Activated CD4-positive, alpha-beta T cell treated with anti-CD3 and anti-CD28 coated beads, Interleukin-2, amount 10 ng/mL, durations not matched to agents 7 days and 5 days (primary cell): ENCODE measurements around the gene RRP15. TPM values are rescaled to one million over a fixed set of nuclear protein-coding genes. Genes with fewer than 3 reads are reported as not detected.

Experiments used
- CTCF ChIA-PET: fragments of 350-600 bp; sonication (Branson Sonifier 250); formaldehyde crosslinking; loops from one replicate; lab custom pipeline; 2021; ENCODE audit warnings: antibody characterized with exemption; lab: Charles Lee
- POLR2A ChIA-PET: fragments of 350-600 bp; sonication (Branson Sonifier 250); formaldehyde crosslinking; loops from one replicate; lab custom pipeline; 2021; ENCODE audit warnings: antibody characterized with exemption; lab: Charles Lee
- DNase-seq: peaks from one replicate; pipeline ENCODE4 v3.0.0-alpha.2; 2020
- H3K27ac Mint-ChIP-seq: one replicate; pipeline ENCODE4 v1.8.0; 2021; ENCODE audit warnings: mild to moderate bottlenecking, moderate library complexity, mixed read lengths
- H3K27me3 Mint-ChIP-seq: one replicate; pipeline ENCODE4 v1.8.0; 2021; ENCODE audit warnings: mixed read lengths
- H3K36me3 Mint-ChIP-seq: one replicate; pipeline ENCODE4 v1.8.0; 2021; ENCODE audit warnings: low read depth, mixed read lengths
- H3K4me1 Mint-ChIP-seq: one replicate; pipeline ENCODE4 v1.8.0; 2021; ENCODE audit warnings: mixed read lengths
- H3K4me3 Mint-ChIP-seq: one replicate; pipeline ENCODE4 v1.8.0; 2021; ENCODE audit warnings: mild to moderate bottlenecking, moderate library complexity, mixed read lengths
- H3K9me3 Mint-ChIP-seq: one replicate; pipeline ENCODE4 v1.8.0; 2021; ENCODE audit warnings: mixed read lengths
- total RNA-seq, 2 experiments: library from RNA; stranded (reverse); gene quantifications; one replicate each; pipeline ENCODE4 v1.2.3, GENCODE V29; 2021

Gene RRP15
- total RNA-seq, 2 experiments from 2014 or later, result 14.0 to 18.0 TPM

GRCh38 chr1:218374401-218375353 is 89.6 kb downstream of the RRP15 start:
- Mint-ChIP-seq H3K27ac (no peak overlapping the region), H3K9me3 (no peaks in the 10 kb centered on the region), H3K36me3 (no peaks in the 10 kb centered on the region), H3K27me3 (peaks cover 27% of the 10 kb centered on the region), H3K4me1 (peaks cover 9% of the 10 kb centered on the region), H3K4me3 (no peak overlapping the region)
- POLR2A ChIA-PET, result no interaction called here
- CTCF ChIA-PET, result no interaction called here
- no peak for DNase-seq

GRCh38 chr1:218376722-218377121 is 91.6 kb downstream of the RRP15 start:
- POLR2A ChIA-PET, result no interaction called here
- H3K4me3 Mint-ChIP-seq, result no peak overlapping the region

GRCh38 chr1:218377143-218377660 is 92.1 kb downstream of the RRP15 start:
- peak overlapping the region; percentile 13 for H3K27ac Mint-ChIP-seq
- peaks cover 40% of the 10 kb centered on the region for H3K27me3 Mint-ChIP-seq
- ChIA-PET CTCF (interaction anchor here (1.4 kb wide), 1 partner anchor 13 kb away, joined by 5 read pairs; no protein-coding TSS in a partner anchor), POLR2A (no interaction called here)
- H3K4me3 Mint-ChIP-seq, result no peak overlapping the region
- peaks cover 9% of the 10 kb centered on the region for H3K4me1 Mint-ChIP-seq
- H3K36me3 Mint-ChIP-seq, result no peaks in the 10 kb centered on the region
- H3K9me3 Mint-ChIP-seq, result no peaks in the 10 kb centered on the region
- DNase-seq, result peak; percentile 53

More at GRCh38 chr1:218376722-218377121, 91.6 kb downstream of the RRP15 start:
- DNase-seq, result no peak
- H3K36me3 Mint-ChIP-seq, result no peaks in the 10 kb centered on the region
- no peak overlapping the region for H3K27ac Mint-ChIP-seq
- CTCF ChIA-PET, result interaction anchor here (1.4 kb wide), 1 partner anchor 12 kb away, joined by 5 read pairs; no protein-coding TSS in a partner anchor
- peaks cover 9% of the 10 kb centered on the region for H3K4me1 Mint-ChIP-seq
- H3K9me3 Mint-ChIP-seq, result no peaks in the 10 kb centered on the region
- H3K27me3 Mint-ChIP-seq, result peaks cover 40% of the 10 kb centered on the region

GRCh38 chr1:218380125-218380977 is 95.3 kb downstream of the RRP15 start:
- POLR2A ChIA-PET, result no interaction called here
- Mint-ChIP-seq H3K4me3 (no peak overlapping the region), H3K36me3 (no peaks in the 10 kb centered on the region), H3K27ac (no peak overlapping the region), H3K9me3 (no peaks in the 10 kb centered on the region), H3K4me1 (peaks cover 9% of the 10 kb centered on the region), H3K27me3 (peaks cover 45% of the 10 kb centered on the region)
- CTCF ChIA-PET, result interaction anchor here (0.6 kb wide), 1 partner anchor 874 kb away, joined by 6 read pairs; no protein-coding TSS in a partner anchor
- DNase-seq, result no peak

GRCh38 chr1:218382261-218382660 is 97.2 kb downstream of the RRP15 start:
- ChIA-PET POLR2A (no interaction called here), CTCF (no interaction called here)
- H3K27ac Mint-ChIP-seq, result no peak overlapping the region
- no peaks in the 10 kb centered on the region for H3K36me3 Mint-ChIP-seq
- no peaks in the 10 kb centered on the region for H3K9me3 Mint-ChIP-seq
- H3K4me3 Mint-ChIP-seq, result no peak overlapping the region
- H3K4me1 Mint-ChIP-seq, result peaks cover 5% of the 10 kb centered on the region
- DNase-seq, result no peak
- peaks cover 43% of the 10 kb centered on the region for H3K27me3 Mint-ChIP-seq

- ChIA-PET POLR2A (no interaction called here), CTCF (no interaction called here)
- Mint-ChIP-seq H3K36me3 (no peaks in the 10 kb centered on the region), H3K9me3 (no peaks in the 10 kb centered on the region), H3K4me1 (no peaks in the 10 kb centered on the region), H3K4me3 (no peak overlapping the region), H3K27ac (no peak overlapping the region), H3K27me3 (peaks cover 39% of the 10 kb centered on the region)
- DNase-seq, result no peak
Measured at GRCh38 chr1:218383051-218383450, 98.0 kb downstream of the RRP15 start.

GRCh38 chr1:218383681-218384080 is 98.6 kb downstream of the RRP15 start:
- CTCF ChIA-PET, result no interaction called here

GRCh38 chr1:218384581-218384993 is 99.5 kb downstream of the RRP15 start:
- ChIA-PET CTCF (no interaction called here), POLR2A (no interaction called here)
- Mint-ChIP-seq H3K27ac (no peak overlapping the region), H3K4me3 (no peak overlapping the region), H3K27me3 (peaks cover 38% of the 10 kb centered on the region), H3K9me3 (no peaks in the 10 kb centered on the region), H3K36me3 (no peaks in the 10 kb centered on the region), H3K4me1 (no peaks in the 10 kb centered on the region)
- DNase-seq, result no peak

More at GRCh38 chr1:218383681-218384080, 98.6 kb downstream of the RRP15 start:
- H3K4me3 Mint-ChIP-seq, result no peak overlapping the region
- no peaks in the 10 kb centered on the region for H3K4me1 Mint-ChIP-seq
- POLR2A ChIA-PET, result no interaction called here
- no peak overlapping the region for H3K27ac Mint-ChIP-seq
- no peaks in the 10 kb centered on the region for H3K36me3 Mint-ChIP-seq
- no peak for DNase-seq
- H3K9me3 Mint-ChIP-seq, result no peaks in the 10 kb centered on the region
- H3K27me3 Mint-ChIP-seq, result peaks cover 39% of the 10 kb centered on the region

Other genes starting within 250 kb of the RRP15 start
- gene TGFB2, start 60.0 kb downstream of the RRP15 start, total RNA-seq, result not detected